HG02852 (cell line): Measurements from ENCODE around the gene RAB36.

Experiments used
- ATAC-seq: cut with Tn5 transposase; IDR thresholded peaks from one replicate; pipeline ENCODE4 v1.9.1; 2021; ENCODE audit warnings: mild to moderate bottlenecking, moderate library complexity; ENCODE audit not compliant: unreplicated experiment

RAB36 gene

GRCh38 chr22:23120415-23120899 is 24.8 kb upstream of the RAB36 start:
- ATAC-seq: no peak

GRCh38 chr22:23121000-23121421 is 24.3 kb upstream of the RAB36 start:
- no peak for ATAC-seq

- ATAC-seq: no peak
These were observed 23.9 kb upstream of the RAB36 start for GRCh38 chr22:23121424-23121823.

- ATAC-seq: no peak
These were observed 22.9 kb upstream of the RAB36 start for GRCh38 chr22:23122216-23122957.

- ATAC-seq: no peak
These were observed 22.1 kb upstream of the RAB36 start for GRCh38 chr22:23122992-23123803.

DNA sequence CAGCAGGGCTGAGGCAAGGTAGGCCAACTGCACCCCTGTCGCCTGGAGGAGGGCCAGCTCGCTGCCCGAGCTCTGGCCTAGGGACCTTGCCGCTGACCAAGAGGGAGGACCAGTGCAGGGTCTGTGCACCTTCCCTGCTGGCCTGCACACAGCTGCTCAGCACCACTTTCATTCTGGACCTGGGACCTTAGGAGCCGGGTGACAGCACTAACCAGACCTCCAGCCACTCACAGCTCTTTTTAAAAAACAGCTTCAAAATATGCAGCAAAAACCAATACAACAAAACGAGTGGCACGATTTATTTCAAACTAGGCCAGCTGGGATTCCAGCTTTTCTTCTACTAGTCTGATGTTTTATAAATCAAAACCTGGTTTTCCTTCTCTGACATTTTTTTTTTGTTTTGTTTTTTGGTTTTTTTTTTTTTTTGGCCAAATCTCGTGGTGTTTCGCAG is 21.4 kb upstream of the RAB36 start:
- no peak for ATAC-seq

DNA sequence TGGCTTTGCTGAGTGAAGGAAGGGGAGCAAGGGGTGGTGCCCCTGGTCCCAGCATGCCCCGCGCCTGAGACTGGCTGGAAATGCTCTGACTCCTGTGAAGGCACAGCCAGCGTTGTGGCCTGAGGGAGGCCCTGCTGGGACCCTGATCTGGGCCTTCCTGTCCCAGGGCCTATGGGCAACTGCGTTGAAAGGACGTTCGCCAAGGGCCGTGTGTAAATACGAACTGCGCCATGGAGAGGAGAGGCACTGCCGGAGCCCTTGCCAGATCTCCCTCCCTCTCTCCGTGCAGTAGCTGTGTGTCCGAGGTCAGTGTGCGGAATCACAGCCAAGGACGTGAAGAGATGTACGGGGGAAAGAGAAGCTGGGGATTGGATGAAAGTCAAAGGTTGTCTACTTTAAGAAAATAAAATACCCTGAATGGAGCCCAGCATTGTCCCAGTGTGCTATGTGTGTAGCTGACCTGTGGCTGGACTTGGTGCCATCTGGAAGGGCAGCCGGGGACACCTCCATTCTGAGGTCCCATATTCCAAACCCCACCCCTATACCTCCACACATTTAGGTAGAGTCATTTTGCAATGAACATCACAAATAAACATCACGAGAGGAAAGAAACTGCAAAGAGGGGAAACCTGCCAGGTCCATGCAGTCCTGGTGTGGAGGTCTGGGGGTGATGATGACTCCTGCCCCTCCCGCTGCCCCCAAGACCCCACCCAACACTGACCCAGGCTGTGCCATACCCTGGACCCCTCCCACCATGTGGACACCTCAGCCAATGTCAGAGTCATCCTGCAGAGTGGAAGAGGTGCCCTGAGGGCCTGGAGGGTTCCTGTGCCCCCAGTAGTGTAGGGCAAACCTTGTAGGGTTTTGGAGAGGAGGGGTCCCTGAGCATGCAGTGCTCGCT is 20.4 kb upstream of the RAB36 start:
- ATAC-seq: no peak

GRCh38 chr22:23125512-23126103 is 19.7 kb upstream of the RAB36 start:
- ATAC-seq: no peak

- ATAC-seq: no peak
These were observed 18.9 kb upstream of the RAB36 start for GRCh38 chr22:23126165-23127054.

- no peak for ATAC-seq
These were observed 18.1 kb upstream of the RAB36 start for GRCh38 chr22:23127055-23127756.

DNA sequence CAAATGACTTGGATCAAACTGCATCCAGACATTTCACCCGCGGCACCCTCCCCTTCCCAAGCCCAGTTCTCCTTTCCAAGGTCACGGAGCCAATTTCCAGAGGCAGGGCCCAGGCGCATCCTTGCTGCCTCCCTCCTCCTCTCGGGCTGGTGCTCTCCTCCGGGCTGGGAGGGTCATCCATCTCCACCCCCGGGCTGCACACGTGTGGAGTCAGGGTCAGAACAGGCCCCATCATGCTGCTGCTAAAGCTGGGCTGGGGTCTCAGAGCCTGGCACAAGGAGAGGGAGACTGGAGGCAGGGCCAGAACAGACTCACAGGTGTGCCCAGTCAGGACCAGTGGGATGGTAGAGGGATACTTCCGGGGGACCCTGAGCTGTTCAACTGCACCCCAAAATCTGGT is 17.5 kb upstream of the RAB36 start:
- ATAC-seq: no peak

- ATAC-seq: no peak
These were observed 16.8 kb upstream of the RAB36 start for GRCh38 chr22:23128269-23129108.

- ATAC-seq: no peak
These were observed 16.1 kb upstream of the RAB36 start for GRCh38 chr22:23129149-23129548.

DNA sequence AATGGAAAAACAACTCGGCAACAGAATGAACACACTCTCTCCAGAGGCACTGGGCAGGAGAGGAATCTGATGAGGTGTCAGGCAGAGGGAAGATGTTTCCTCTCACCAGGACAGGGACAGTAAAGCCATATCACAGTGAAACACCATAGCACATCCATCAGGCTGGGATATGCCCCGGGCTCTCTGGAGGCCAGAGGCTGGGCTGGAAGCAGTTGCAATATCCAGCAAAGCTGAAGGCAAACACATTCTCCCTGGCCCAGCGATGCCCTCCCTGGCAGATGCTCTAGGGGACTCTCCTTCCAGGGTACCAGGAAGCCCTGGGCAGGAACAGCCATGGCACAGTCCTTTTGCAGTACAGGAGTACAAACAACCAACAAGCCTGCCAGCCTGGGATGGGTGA is 14.6 kb upstream of the RAB36 start:
- no peak for ATAC-seq

GRCh38 chr22:23131931-23132330 is 13.3 kb upstream of the RAB36 start:
- ATAC-seq: no peak

GRCh38 chr22:23132376-23133091 is 12.7 kb upstream of the RAB36 start:
- no peak for ATAC-seq

DNA sequence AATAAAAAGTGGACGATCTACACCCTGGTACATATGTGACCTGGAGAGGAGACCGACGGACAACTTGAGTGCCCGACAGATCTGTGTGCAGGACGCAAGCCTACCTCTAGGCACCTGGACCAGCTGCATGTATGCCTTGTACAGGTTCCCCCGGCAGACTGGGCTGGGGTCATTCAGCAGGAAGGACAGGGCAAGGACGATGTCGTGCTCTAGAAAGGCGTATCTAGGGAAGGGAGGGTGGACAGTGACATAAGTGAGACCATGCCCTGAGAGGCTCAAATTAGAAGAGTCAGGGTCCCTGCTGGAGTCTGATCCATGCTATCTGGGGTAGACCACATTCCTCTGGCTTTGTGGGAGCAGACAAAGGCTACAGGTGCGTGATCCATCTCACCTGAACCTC is 11.4 kb upstream of the RAB36 start:
- no peak for ATAC-seq
